ENCODE data around the gene SORCS2. TPM values are rescaled to one million over a fixed set of nuclear protein-coding genes. Genes with fewer than 3 reads are reported as not detected.

SORCS2 gene
- total and polyA plus RNA-seq, 2 of the 4 experiments (the other 2 are of a cell fraction), result 0.36 to 0.62 TPM

GRCh38 chr4:7662507-7662846 is 470.1 kb downstream of the SORCS2 start:
- no peak overlapping the region for H3K4ac ChIP-seq (ENCODE audit: low read depth, low read length)
- H3K27ac ChIP-seq (ENCODE audit: insufficient read depth, low read length), result no peak overlapping the region
- peaks cover 4% of the 10 kb centered on the region for H3K9me1 ChIP-seq (ENCODE audit: insufficient read depth, low read length)
- intact Hi-C loops (cut with micrococcal nuclease) (no loop called here), in situ Hi-C loops (cut with MboI; ENCODE audit: low sequenced_read_pairs) (no loop called here), dilution Hi-C loops (cut with HindIII; ENCODE audit: low sequenced_read_pairs, unreplicated experiment) (no loop called here)
- DNase-seq (no peak), ATAC-seq (ENCODE audit: low read depth) (no peak)
- no peak overlapping the region for H3K23ac ChIP-seq (ENCODE audit: low read depth, low read length)
- H3K18ac ChIP-seq (ENCODE audit: low read depth, low read length), result no peak overlapping the region
- no peak overlapping the region for H3K9ac ChIP-seq (ENCODE audit: low read depth, low read length)
- no peak overlapping the region for H2AK9ac ChIP-seq (replicated peaks; ENCODE audit: low read depth, low read length, poor library complexity)
- H3K79me1 ChIP-seq (ENCODE audit: low read depth in 1 of 2, low read length in 2 of 2), result no peaks in the 10 kb centered on the region
- no peaks in the 10 kb centered on the region for H3K36me3 ChIP-seq (ENCODE audit: control insufficient read depth, insufficient read depth, low read length)
- no peak overlapping the region for H2BK15ac ChIP-seq (ENCODE audit: low read depth, low read length)
- no peak overlapping the region for H2BK120ac ChIP-seq (ENCODE audit: low read depth, low read length)
- H3K4me3 ChIP-seq (ENCODE audit: insufficient read depth, low read depth, low read length), result no peak overlapping the region
- H4K8ac ChIP-seq (ENCODE audit: low read depth in 2 of 2, low read length in 2 of 2), result no peak overlapping the region
- no peak overlapping the region for H3K4me2 ChIP-seq (ENCODE audit: low read depth, low read length)
- H4K20me1 ChIP-seq (ENCODE audit: insufficient read depth, low read length), result peaks cover 3% of the 10 kb centered on the region; the same call in 1 of the 2 replicates
- no peak overlapping the region for H3K56ac ChIP-seq (ENCODE audit: extremely low read depth, insufficient read depth, low read length)
- no peak overlapping the region for H2BK20ac ChIP-seq (ENCODE audit: low read depth, low read length)
- no peak overlapping the region for H2AFZ ChIP-seq (replicated peaks; ENCODE audit: low read length, poor library complexity)
- no peak overlapping the region for H2AK5ac ChIP-seq (ENCODE audit: low read depth, low read length)
- WGBS, 2 experiments (ENCODE audit: extremely low coverage in 2 of 2, insufficient read length in 1 of 2), result no CpG with 5 or more reads among the region's 3 CpGs
- BruUV-seq (replicated peaks), result no TSS peak
- H4K91ac ChIP-seq (ENCODE audit: insufficient read depth, low read depth, low read length), result no peak overlapping the region
- no peaks in the 10 kb centered on the region for H3K9me3 ChIP-seq (ENCODE audit: control insufficient read depth, insufficient read depth, low read length)
- POLR2A ChIA-PET (ENCODE audit: unreplicated experiment), result no interaction called here
- H3K14ac ChIP-seq (replicated peaks; ENCODE audit: low read depth, low read length), result no peak overlapping the region
- peaks cover 44% of the 10 kb centered on the region for H3K27me3 ChIP-seq (ENCODE audit: control insufficient read depth, insufficient read depth, low read length)
- no peak overlapping the region for H4K5ac ChIP-seq (ENCODE audit: low read depth, low read length)
- H3K4me1 ChIP-seq (ENCODE audit: control insufficient read depth, insufficient read depth, low read length), result peaks cover 4% of the 10 kb centered on the region
- no peak for TF ChIP-seq USF2 (IDR thresholded peaks at IDR 0.05; ENCODE audit: low read depth, low read length)
- TF ChIP-seq MAFK (IDR thresholded peaks at IDR 0.05; ENCODE audit: low read depth, low read length), result no peak
- TF ChIP-seq RCOR1 (IDR thresholded peaks at IDR 0.05; ENCODE audit: insufficient replicate concordance, low read length), result no peak
- TF ChIP-seq CEBPB (IDR thresholded peaks at IDR 0.05; ENCODE audit: low read depth, low read length), result no peak
- no peak for TF ChIP-seq CHD1 (IDR thresholded peaks at IDR 0.05; ENCODE audit: low read depth, low read length)
- TF ChIP-seq RAD21 (IDR thresholded peaks at IDR 0.05; ENCODE audit: low read length), result no peak
- no peak for TF ChIP-seq ELK1 (IDR thresholded peaks at IDR 0.05; ENCODE audit: borderline replicate concordance, low read depth, low read length)
- CTCF ChIA-PET, result no interaction called here
- no peak overlapping the region for H2BK5ac ChIP-seq (ENCODE audit: low read depth, low read length, poor library complexity, severe bottlenecking)
